GM13977 (cell line): ENCODE data around the gene IFNL2.

ENCODE experiments used
- DNase-seq: peaks from one replicate; pipeline ENCODE4 v3.0.0; 2012; ENCODE audit warnings: low spot score
- CTCF ChIP-seq: IDR thresholded peaks from 2 replicates; pipeline ENCODE4 v1.5.1; 2012; ENCODE audit warnings: mild to moderate bottlenecking, control low read depth; ENCODE audit not compliant: insufficient read depth; ENCODE audit errors: extremely low read depth, missing control alignments
- in situ Hi-C: fragments of 300-500 bp; cut with MboI; formaldehyde crosslinking; loops from one replicate; pipeline ENCODE4 v1.12.0; 2022; ENCODE audit warnings: low sequenced_read_pairs, low pct_unique_long_range_greater_than_20kb, mixed read lengths, inconsistent platforms; ENCODE audit not compliant: unreplicated experiment

The IFNL2 gene

GRCh38 chr19:39246951-39247669, 21.1 kb upstream of the IFNL2 start:
- DNase-seq = no peak
- in situ Hi-C loops = no loop called here
- TF ChIP-seq CTCF = no peak

- in situ Hi-C loops = no loop called here
- DNase-seq = no peak
- no peak for TF ChIP-seq CTCF
Measured at GRCh38 chr19:39247701-39248664, 20.2 kb upstream of the IFNL2 start.

- no peak for TF ChIP-seq CTCF
- in situ Hi-C loops = no loop called here
- DNase-seq = no peak
Measured at GRCh38 chr19:39248806-39249205, 19.4 kb upstream of the IFNL2 start, which contains the start of gene IFNL4. IFNL4 (minus strand) TSS chr19:39248856.

- in situ Hi-C loops = no loop called here
- DNase-seq = no peak
- TF ChIP-seq CTCF = no peak
Measured at GRCh38 chr19:39251081-39251480, 17.1 kb upstream of the IFNL2 start.

- in situ Hi-C loops = no loop called here
- no peak for DNase-seq
- no peak for TF ChIP-seq CTCF
Measured at GRCh38 chr19:39251846-39252245, 16.4 kb upstream of the IFNL2 start.

GRCh38 chr19:39252458-39252857, 15.7 kb upstream of the IFNL2 start:
- in situ Hi-C loops = no loop called here
- DNase-seq = no peak
- no peak for TF ChIP-seq CTCF
